IPS DF 6.9 (cell line): ENCODE measurements around the gene KIF25.

Experiments
- DNase-seq: peaks from one replicate; pipeline ENCODE4 v3.0.0-alpha.2; 2013; ENCODE audit warnings: low read depth, low spot score
- H3K27ac ChIP-seq: one replicate; pipeline ENCODE4 v1.5.1; 2013; ENCODE audit warnings: low read length, control low read depth
- H3K27me3 ChIP-seq: 2 replicates; pipeline ENCODE4 v1.6.1; 2013; ENCODE audit warnings: mild to moderate bottlenecking, low read length; ENCODE audit not compliant: control insufficient read depth, insufficient read depth
- H3K36me3 ChIP-seq: 2 replicates; pipeline ENCODE4 v1.6.1; 2013; ENCODE audit warnings: low read length; ENCODE audit not compliant: control insufficient read depth, insufficient read depth
- H3K4me1 ChIP-seq: 2 replicates; pipeline ENCODE4 v1.6.1; 2013; ENCODE audit warnings: low read length; ENCODE audit not compliant: control insufficient read depth, insufficient read depth
- H3K4me3 ChIP-seq: 2 replicates; pipeline ENCODE4 v1.5.1; 2013; ENCODE audit warnings: mild to moderate bottlenecking, low read length
- H3K9me3 ChIP-seq: 2 replicates; pipeline ENCODE4 v1.6.1; 2013; ENCODE audit warnings: low read length, inconsistent platforms; ENCODE audit not compliant: control insufficient read depth, insufficient read depth
- WGBS: extraction: QIAGEN DNeasy Blood & Tissue Kit; methylation state at CpG from one replicate; pipeline ENCODE4 v1.1.7; 2013; ENCODE audit warnings: mixed read lengths, missing lambda C conversion rate; ENCODE audit not compliant: insufficient read length, insufficient coverage; 5-methylcytosine and 5-hydroxymethylcytosine counted together

KIF25 gene

DNA sequence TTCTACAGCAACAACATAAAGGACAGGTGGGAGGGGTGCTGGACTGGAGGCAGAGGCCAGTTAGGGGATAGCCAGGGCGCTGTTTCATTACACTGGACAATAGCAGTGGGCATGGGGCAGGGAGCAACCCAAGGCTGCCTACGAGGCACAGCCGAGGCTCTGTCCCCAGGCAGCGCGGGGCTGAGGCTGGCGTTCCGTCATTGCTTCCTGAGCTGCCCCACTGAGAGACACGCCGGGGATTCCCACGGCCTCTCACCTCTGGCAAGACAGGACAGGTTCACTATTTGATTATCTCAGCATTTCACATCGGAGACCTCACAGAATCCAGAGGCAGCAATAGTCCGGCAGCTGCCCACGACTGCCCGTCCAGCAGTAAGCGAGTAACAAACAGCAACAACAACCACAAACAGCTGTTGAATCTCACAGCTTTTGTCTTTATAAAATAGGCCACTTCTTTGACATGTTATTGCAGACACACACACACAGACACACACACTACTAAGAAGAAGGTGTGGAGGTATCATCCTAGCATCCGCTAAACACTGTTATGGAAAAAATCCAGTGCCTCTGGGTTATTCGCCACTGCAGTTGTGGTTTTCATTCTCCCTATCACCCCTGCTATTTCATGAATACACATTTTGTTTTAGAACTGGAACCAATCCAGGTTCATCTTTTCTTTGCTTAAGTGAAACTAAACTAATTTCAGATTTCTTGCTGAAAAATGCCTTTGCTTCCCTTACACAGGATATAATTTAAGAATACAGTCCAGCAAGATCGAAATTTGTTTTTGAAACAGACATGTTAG lies 19.5 kb downstream of the KIF25 start:
- Histone ChIP-seq H3K4me1 (no peaks in the 10 kb centered on the region; the same call in 1 of the 2 replicates), H3K27ac (no peak overlapping the region), H3K36me3 (no peaks in the 10 kb centered on the region), H3K4me3 (no peak overlapping the region), H3K9me3 (no peaks in the 10 kb centered on the region), H3K27me3 (no peaks in the 10 kb centered on the region)
- no peak for DNase-seq
- WGBS, result no CpG with 5 or more reads among the region's 18 CpGs

DNA sequence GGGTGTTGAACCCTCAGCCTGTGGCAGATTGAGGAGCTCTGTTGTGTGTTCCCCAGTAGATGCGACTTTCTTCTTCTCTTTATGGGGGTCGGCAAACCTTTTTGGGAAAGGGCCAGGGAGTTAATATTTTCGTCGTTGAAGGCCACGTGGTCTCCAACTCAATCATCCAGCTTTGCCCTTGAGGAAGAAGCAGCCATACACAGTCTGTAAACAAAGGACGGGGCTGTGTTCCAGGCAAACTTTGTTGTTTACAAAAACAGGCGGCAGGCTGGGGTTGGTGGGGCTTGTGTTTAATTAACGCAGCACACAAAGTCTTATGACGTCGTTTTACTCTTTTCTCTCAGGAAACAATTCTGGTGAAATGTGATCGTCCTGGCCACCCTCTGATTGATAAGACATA lies 20.2 kb downstream of the KIF25 start:
- H3K4me3 ChIP-seq, result no peak overlapping the region
- H3K9me3 ChIP-seq, result no peaks in the 10 kb centered on the region
- no peak overlapping the region for H3K27ac ChIP-seq
- H3K27me3 ChIP-seq, result no peaks in the 10 kb centered on the region
- H3K4me1 ChIP-seq, result no peaks in the 10 kb centered on the region; the same call in 1 of the 2 replicates
- no peak for DNase-seq
- no peaks in the 10 kb centered on the region for H3K36me3 ChIP-seq
- WGBS, result no CpG with 5 or more reads among the region's 11 CpGs

DNA sequence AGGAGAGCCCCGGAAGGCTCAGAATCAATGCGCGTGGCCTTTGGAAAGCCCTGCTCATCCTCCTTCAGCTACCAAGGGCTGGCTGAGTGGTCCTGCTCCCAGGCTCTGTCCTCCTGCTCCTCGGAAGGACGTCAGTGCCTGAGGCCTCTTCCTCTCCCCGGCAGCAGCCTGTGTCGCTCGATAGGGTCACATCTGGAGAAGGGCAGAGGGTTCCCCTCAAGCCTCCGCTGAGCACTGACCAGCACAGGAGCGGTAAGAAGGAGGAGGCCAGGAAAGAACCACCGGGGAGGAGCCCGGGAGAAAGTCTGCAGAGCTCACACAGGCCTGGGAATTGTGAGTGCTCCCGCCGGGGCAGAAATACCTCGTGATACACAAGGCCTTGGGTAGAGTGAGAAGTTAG lies 21.2 kb downstream of the KIF25 start:
- Histone ChIP-seq H3K4me1 (no peaks in the 10 kb centered on the region; the same call in 1 of the 2 replicates), H3K9me3 (no peaks in the 10 kb centered on the region), H3K36me3 (no peaks in the 10 kb centered on the region), H3K27ac (no peak overlapping the region), H3K4me3 (no peak overlapping the region), H3K27me3 (no peaks in the 10 kb centered on the region)
- DNase-seq, result no peak
- no CpG with 5 or more reads among the region's 15 CpGs for WGBS

DNA sequence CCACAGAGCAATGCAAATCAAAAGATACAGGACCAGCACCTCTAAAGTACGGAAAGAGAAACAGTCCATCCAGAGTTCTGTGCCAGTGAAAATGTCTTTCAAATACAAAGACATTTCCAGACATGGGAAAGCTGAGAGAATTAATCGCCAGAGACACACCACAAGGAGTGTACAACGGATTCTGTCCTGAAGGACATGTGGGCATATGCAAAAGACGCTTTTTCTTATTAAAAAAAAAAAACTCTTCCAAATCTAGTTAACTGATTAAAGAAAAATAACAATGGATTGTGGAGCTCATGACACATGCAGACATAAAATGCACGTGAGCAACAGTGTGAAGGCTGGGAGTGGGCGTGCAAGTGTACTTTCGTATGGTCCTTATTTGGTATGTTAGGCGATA lies 22.8 kb downstream of the KIF25 start:
- Histone ChIP-seq H3K27me3 (no peaks in the 10 kb centered on the region), H3K4me3 (no peak overlapping the region), H3K36me3 (no peaks in the 10 kb centered on the region), H3K4me1 (no peaks in the 10 kb centered on the region; the same call in 1 of the 2 replicates), H3K27ac (no peak overlapping the region), H3K9me3 (no peaks in the 10 kb centered on the region)
- DNase-seq, result no peak
- no CpG with 5 or more reads among the region's 8 CpGs for WGBS

DNA sequence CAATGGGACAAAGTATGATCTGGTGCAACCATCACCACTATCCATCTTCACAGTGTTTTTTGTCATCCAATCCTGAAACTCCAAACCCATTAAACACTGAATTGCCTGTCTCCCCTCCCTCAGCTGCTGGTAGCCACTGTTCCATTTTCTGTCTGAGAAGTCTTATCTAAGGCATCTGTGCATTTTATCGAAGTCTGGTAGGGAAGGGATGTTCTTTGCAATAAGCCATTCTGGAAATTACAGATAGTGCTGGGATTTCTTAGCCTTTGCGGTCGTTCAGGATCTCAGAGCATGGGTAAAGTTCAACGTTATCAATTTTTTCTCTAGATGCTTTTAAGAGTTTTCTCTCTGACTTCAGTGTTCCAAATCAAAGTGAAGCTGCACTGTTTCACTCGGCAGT lies 24.1 kb downstream of the KIF25 start:
- WGBS, result no CpG with 5 or more reads among the region's 5 CpGs
- no peak for DNase-seq

DNA sequence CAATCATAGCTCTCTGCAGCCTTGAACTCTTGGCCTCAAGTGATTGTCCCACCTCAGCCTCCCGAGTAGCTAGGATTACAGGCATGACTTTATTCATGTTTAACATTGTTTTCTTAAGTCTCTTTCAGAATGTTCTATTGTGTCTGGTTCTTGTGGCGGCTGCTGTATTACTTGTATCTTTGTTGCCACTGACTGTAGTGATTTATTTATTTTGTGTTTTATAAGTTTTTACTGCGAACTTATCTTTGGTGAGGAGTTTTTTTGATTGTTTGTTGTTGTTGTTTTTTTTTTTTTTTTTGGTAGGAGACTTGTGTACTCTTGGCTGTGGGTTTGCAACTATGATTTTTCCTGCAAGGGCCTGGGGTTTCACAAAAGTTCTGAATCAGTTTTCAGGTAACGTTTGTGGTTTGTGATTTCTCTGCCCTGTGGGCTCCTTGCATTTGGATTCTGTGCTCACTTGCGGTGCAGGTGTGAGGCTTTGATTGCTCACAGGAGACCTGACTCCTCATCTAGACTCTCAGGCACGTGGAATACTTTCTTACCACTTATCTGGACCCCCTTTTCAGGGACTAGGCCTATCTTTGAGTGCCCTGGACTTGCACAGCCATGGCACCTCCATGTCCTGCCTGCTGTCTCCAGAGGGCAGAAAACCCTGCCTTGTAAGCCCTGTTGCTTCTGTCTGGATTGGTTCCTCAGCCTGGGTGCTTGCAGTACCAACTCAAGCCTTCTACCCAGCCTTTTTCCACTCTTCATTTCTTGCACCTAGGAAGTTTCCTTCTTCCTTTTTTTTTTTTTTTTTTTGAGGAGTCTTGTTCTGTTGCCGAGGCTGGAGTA lies 25.2 kb downstream of the KIF25 start:
- no peak for DNase-seq
- Histone ChIP-seq H3K4me3 (no peak overlapping the region), H3K27me3 (no peaks in the 10 kb centered on the region), H3K9me3 (no peaks in the 10 kb centered on the region), H3K36me3 (no peaks in the 10 kb centered on the region), H3K4me1 (no peaks in the 10 kb centered on the region), H3K27ac (no peak overlapping the region)
- 100% methylated on average over 1 of the region's 7 CpGs for WGBS

More for the DNA sequence above, 24.1 kb downstream of the KIF25 start:
- H3K27me3 ChIP-seq, result no peaks in the 10 kb centered on the region
- no peaks in the 10 kb centered on the region; the same call in 1 of the 2 replicates for H3K4me1 ChIP-seq
- no peak overlapping the region for H3K27ac ChIP-seq
- no peak overlapping the region for H3K4me3 ChIP-seq
- no peaks in the 10 kb centered on the region for H3K36me3 ChIP-seq
- H3K9me3 ChIP-seq, result no peaks in the 10 kb centered on the region

DNA sequence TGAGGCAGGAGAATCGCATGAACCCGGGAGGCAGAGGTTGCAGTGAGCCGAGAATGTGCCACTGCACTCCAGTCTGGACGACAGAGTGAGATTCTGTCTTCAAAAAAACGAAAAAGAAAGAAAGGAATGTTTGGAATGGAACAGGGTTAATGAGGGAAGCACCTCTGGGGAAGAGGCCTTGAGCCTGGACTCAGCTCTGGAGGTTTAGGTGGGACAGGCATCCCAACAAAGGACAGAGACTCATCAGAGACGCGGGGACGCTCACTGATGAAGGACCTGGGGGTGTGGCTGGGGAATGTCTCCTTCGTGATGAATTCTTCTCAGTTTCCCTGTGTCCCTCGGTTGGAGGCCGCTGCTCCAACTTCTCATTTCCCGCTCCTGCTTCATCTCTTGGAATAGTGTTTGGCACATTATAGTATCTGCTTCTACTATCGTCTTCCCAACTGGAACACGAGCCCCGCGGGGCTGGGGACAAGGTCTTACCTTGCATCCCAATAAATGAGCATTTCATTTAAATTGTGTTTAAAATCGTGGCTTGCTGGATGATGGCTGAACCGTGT lies 27.6 kb downstream of the KIF25 start:
- Histone ChIP-seq H3K9me3 (no peaks in the 10 kb centered on the region), H3K36me3 (no peaks in the 10 kb centered on the region), H3K27me3 (no peaks in the 10 kb centered on the region), H3K4me1 (no peaks in the 10 kb centered on the region), H3K27ac (no peak overlapping the region), H3K4me3 (no peak overlapping the region)
- no peak for DNase-seq
- WGBS, result no CpG with 5 or more reads among the region's 18 CpGs

DNA sequence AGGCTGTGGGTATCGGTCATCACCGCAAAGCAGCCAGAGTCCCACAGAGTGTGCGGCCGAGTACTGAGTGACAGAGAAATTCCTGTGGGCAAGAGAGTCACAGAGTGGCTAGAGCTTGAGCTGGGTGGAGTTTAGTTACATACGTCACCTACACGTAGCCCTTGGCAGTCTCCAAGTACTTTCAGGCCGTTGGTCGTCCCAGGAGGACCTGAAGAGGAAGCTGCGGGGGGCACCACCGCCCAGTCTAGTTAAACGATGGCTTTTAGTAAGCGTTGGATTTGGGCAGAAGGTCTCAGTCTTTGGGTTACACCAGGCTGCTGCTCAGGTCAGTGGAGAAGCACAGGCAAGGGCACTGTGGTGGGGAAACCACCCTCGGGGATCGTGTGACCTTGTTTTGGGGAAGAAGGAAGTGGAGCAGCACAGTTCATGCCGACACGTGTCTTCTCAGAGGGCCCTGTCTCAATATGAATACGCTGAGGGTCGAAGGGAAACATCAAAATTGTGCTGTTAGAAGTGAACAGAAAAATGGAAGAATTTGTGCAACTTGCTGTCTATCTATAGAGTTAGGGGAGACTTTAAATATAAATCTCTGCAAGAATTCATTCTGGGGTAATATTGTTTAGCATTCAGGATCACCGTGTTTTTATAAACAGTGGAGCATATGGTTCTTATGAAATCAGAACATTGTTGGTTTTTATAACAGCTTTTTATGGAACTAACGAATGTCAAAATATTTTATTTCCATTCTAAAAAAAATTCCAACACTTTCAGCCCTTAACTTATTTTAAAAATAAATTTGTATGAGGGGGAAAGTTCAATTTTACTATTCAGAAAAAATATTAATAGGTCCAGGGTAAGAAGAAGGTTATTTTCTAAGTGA lies 28.6 kb downstream of the KIF25 start:
- H3K9me3 ChIP-seq, result no peaks in the 10 kb centered on the region
- H3K27me3 ChIP-seq, result no peaks in the 10 kb centered on the region
- no peak overlapping the region for H3K4me3 ChIP-seq
- H3K36me3 ChIP-seq, result no peaks in the 10 kb centered on the region
- no peak for DNase-seq
- peaks cover 2% of the 10 kb centered on the region; the same call in 1 of the 2 replicates for H3K4me1 ChIP-seq
- no CpG with 5 or more reads among the region's 20 CpGs for WGBS
- H3K27ac ChIP-seq, result no peak overlapping the region

DNA sequence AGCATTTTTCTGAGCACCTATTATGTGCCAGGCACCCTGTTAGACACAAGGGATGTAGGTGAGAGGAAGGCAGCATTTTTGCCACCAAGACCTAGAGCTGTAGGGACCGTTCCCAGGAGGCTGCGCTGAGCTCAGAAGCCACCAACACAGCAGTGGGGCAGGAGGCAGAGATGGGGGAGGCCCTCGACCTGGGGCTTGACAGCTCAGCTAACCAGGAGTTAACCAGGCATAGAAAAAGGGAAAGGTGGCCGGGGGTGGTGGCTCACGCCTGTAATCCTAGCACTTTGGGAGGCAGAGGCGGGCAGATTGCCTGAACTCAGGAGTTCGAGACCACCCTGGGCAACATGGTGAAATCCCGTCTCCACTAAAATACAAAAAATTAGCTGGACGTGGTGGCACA lies 29.5 kb downstream of the KIF25 start:
- DNase-seq, result no peak
- no peaks in the 10 kb centered on the region for H3K36me3 ChIP-seq
- H3K4me3 ChIP-seq, result no peak overlapping the region
- H3K27me3 ChIP-seq, result no peaks in the 10 kb centered on the region
- H3K9me3 ChIP-seq, result no peaks in the 10 kb centered on the region
- H3K27ac ChIP-seq, result no peak overlapping the region
- peaks cover 2% of the 10 kb centered on the region; the same call in 1 of the 2 replicates for H3K4me1 ChIP-seq
- no CpG with 5 or more reads among the region's 9 CpGs for WGBS

DNA sequence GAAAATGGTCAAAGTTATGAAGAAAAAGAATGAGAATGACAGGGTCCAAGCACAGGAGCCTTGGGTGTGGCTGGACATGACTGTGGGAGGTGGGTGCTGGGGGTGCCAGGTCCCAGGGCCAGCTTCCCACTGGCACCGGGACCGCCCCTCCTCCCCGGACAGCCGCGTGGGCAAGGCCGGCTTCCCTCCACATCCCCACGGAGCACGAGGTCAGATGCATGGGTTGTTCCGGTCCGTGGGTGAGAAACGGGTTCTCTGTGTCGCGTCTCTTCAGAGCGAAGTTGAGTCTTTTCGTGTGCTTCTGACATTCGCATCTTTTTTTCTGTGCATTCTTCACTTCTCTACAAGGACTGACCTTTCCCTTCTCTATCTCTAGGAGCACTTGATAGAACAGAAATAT lies 30.1 kb downstream of the KIF25 start:
- WGBS, result no CpG with 5 or more reads among the region's 16 CpGs
- H3K9me3 ChIP-seq, result no peaks in the 10 kb centered on the region
- H3K4me1 ChIP-seq, result peaks cover 2% of the 10 kb centered on the region; the same call in 1 of the 2 replicates
- H3K27me3 ChIP-seq, result no peaks in the 10 kb centered on the region
- no peak for DNase-seq
- H3K36me3 ChIP-seq, result no peaks in the 10 kb centered on the region
- no peak overlapping the region for H3K4me3 ChIP-seq
- no peak overlapping the region for H3K27ac ChIP-seq
